Frontal cortex (tissue), 4 donors: ENCODE measurements around the gene CRELD1. TPM values are rescaled to one million over a fixed set of nuclear protein-coding genes. Genes with fewer than 3 reads are reported as not detected.

Source experiments
- DNase-seq, 2 donors: peaks; one replicate each; pipeline ENCODE4 v3.0.0; 2012; ENCODE audit warnings: low spot score in 2 of 2
- FAIRE-seq: peaks from 2 replicates; lab custom pipeline; 2012; peaks lifted over from hg19 to GRCh38; lab: Jason Lieb, UNC
- total RNA-seq: library from RNA; depleted of rRNA; stranded (reverse); fragments of >200 nt; gene quantifications from one replicate; pipeline ENCODE4 v1.2.3, GENCODE V29; 2014
- donor health status: control.
- donor health status: control.
- donor health status: control.

CRELD1 gene
- total RNA-seq, 1 donor from 2014 or later: 15.5 TPM

- DNase-seq: no peak
- FAIRE-seq: no peak
These were observed 30.4 kb upstream of the CRELD1 start for GRCh38 chr3:9903238-9903624.

- no peak for DNase-seq
- FAIRE-seq: no peak
These were observed 29.7 kb upstream of the CRELD1 start for GRCh38 chr3:9903904-9904303.

GRCh38 chr3:9906480-9906879 lies 27.2 kb upstream of the CRELD1 start:
- DNase-seq (no peak), FAIRE-seq (no peak)

- DNase-seq (no peak), FAIRE-seq (no peak)
These were observed 25.3 kb upstream of the CRELD1 start for GRCh38 chr3:9908286-9908685.

GRCh38 chr3:9909221-9910013 lies 24.2 kb upstream of the CRELD1 start:
- DNase-seq (no peak), FAIRE-seq (no peak)

- DNase-seq (no peak), FAIRE-seq (no peak)
These were observed 21.8 kb upstream of the CRELD1 start for GRCh38 chr3:9911863-9912262.

- FAIRE-seq: no peak
- DNase-seq: no peak
These were observed 21.2 kb upstream of the CRELD1 start for GRCh38 chr3:9912294-9912935.

GRCh38 chr3:9913601-9914000 lies 20.0 kb upstream of the CRELD1 start:
- DNase-seq (no peak), FAIRE-seq (no peak)

- no peak for FAIRE-seq
- DNase-seq: no peak
These were observed 19.6 kb upstream of the CRELD1 start for GRCh38 chr3:9914011-9914410.

GRCh38 chr3:9914559-9915253 lies 18.9 kb upstream of the CRELD1 start:
- FAIRE-seq (no peak), DNase-seq (no peak)

- FAIRE-seq (no peak), DNase-seq (peak; percentile 49 to 66)
These were observed 18.1 kb upstream of the CRELD1 start for GRCh38 chr3:9915254-9916141.

GRCh38 chr3:9916346-9916733 lies 17.3 kb upstream of the CRELD1 start:
- no peak for DNase-seq
- FAIRE-seq: no peak

- no peak for FAIRE-seq
- peak; percentile 43 to 67 for DNase-seq
These were observed 16.6 kb upstream of the CRELD1 start, which contains the start of gene IL17RC for GRCh38 chr3:9916734-9917680. Gene IL17RC, plus strand, starts transcription at chr3:9917098. Its CDS starts 218 bp downstream, at chr3:9917316.

GRCh38 chr3:9917820-9918219 lies 15.8 kb upstream of the CRELD1 start:
- FAIRE-seq (no peak), DNase-seq (no peak)

- no peak for FAIRE-seq
These were observed 15.2 kb upstream of the CRELD1 start for GRCh38 chr3:9918261-9919038.

GRCh38 chr3:9928158-9928557 lies 5.5 kb upstream of the CRELD1 start:
- DNase-seq: no peak
- no peak for FAIRE-seq

More at GRCh38 chr3:9918261-9919038, 15.2 kb upstream of the CRELD1 start:
- DNase-seq: no peak

- no peak for FAIRE-seq
- DNase-seq: no peak
These were observed 2.7 kb upstream of the CRELD1 start for GRCh38 chr3:9930804-9931418.

GRCh38 chr3:9932535-9932842 lies 1.1 kb upstream of the CRELD1 start:
- FAIRE-seq (no peak), DNase-seq (no peak)
